ENCODE measurements around the gene EFNA1. TPM values are rescaled to one million over a fixed set of nuclear protein-coding genes. Genes with fewer than 3 reads are reported as not detected.

EFNA1 gene
- total and polyA plus RNA-seq, 4 donors, result 58.6 to 236 (median 179) TPM

- Histone ChIP-seq H3K27me3 (ENCODE audit: control insufficient read depth in 4 of 4, insufficient read depth in 4 of 4, low read length in 3 of 4) (peaks cover 0 to 21% (median 8%) of the 10 kb centered on the region in 4 donors), H3K36me3 (ENCODE audit: control insufficient read depth in 4 of 4, insufficient read depth in 3 of 4, low read depth in 1 of 4, low read length in 3 of 4) (no peaks in the 10 kb centered on the region), H3K9ac (ENCODE audit: low read depth in 1 of 2, low read length in 2 of 2) (no peak overlapping the region), H3K27ac (ENCODE audit: low read depth in 1 of 2, low read length in 2 of 2) (no peak overlapping the region), H3K4me1 (ENCODE audit: control insufficient read depth in 4 of 4, insufficient read depth in 4 of 4, low read length in 3 of 4) (peaks cover 21 to 59% (median 43%) of the 10 kb centered on the region in 4 donors), H3K9me3 (ENCODE audit: control insufficient read depth in 4 of 4, low read length in 3 of 4) (no peaks in the 10 kb centered on the region), H3K4me3 (ENCODE audit: low read depth in 1 of 3, low read length in 3 of 3) (peak overlapping the region in 1 of 3 donors; percentile 21)
- TF ChIP-seq FOXA1 (IDR thresholded peaks at IDR 0.05), result no peak
- TF ChIP-seq EGR1 (IDR thresholded peaks at IDR 0.05; ENCODE audit: low read depth in 2 of 2), result no peak
- TF ChIP-seq HNF4G (IDR thresholded peaks at IDR 0.05), result no peak
- TF ChIP-seq SP1 (IDR thresholded peaks at IDR 0.05), result no peak
- TF ChIP-seq FOXA2 (IDR thresholded peaks at IDR 0.05), result no peak
- no peak for TF ChIP-seq RAD21 (IDR thresholded peaks at IDR 0.05)
- TF ChIP-seq CTCF (IDR thresholded peaks at IDR 0.05; ENCODE audit: low read depth, low read length, missing input control), result no peak
- 9% methylated on average over 36 of the region's 36 CpGs for WGBS
- no peak for DNase-seq (ENCODE audit: low spot score)
Measured at GRCh38 chr1:155082301-155083051, 45.2 kb upstream of the EFNA1 start.

- no peak for DNase-seq (ENCODE audit: low spot score)
- Histone ChIP-seq H3K4me1 (ENCODE audit: control insufficient read depth in 4 of 4, insufficient read depth in 4 of 4, low read length in 3 of 4) (peaks cover 21 to 59% (median 43%) of the 10 kb centered on the region in 4 donors), H3K27ac (ENCODE audit: low read depth in 1 of 2, low read length in 2 of 2) (no peak overlapping the region), H3K4me3 (ENCODE audit: low read depth in 1 of 3, low read length in 3 of 3) (no peak overlapping the region), H3K27me3 (ENCODE audit: control insufficient read depth in 4 of 4, insufficient read depth in 4 of 4, low read length in 3 of 4) (peaks cover 0 to 21% (median 8%) of the 10 kb centered on the region in 4 donors), H3K9ac (ENCODE audit: low read depth in 1 of 2, low read length in 2 of 2) (no peak overlapping the region), H3K36me3 (ENCODE audit: control insufficient read depth in 4 of 4, insufficient read depth in 3 of 4, low read depth in 1 of 4, low read length in 3 of 4) (no peaks in the 10 kb centered on the region), H3K9me3 (ENCODE audit: control insufficient read depth in 4 of 4, low read length in 3 of 4) (no peaks in the 10 kb centered on the region)
- WGBS, result 60% methylated on average over 6 of the region's 6 CpGs
- TF ChIP-seq SP1 (IDR thresholded peaks at IDR 0.05) (no peak), HNF4A (conservative IDR thresholded peaks at IDR 0.05) (no peak), NR2F2 (IDR thresholded peaks at IDR 0.05) (no peak)
Measured at GRCh38 chr1:155083052-155083541, 44.6 kb upstream of the EFNA1 start.

GRCh38 chr1:155083865-155084721 lies 43.6 kb upstream of the EFNA1 start:
- WGBS, result 26% methylated on average over 21 of the region's 21 CpGs
- DNase-seq (ENCODE audit: low spot score), result no peak
- Histone ChIP-seq H3K9ac (ENCODE audit: low read depth in 1 of 2, low read length in 2 of 2) (no peak overlapping the region), H3K4me3 (ENCODE audit: low read depth in 1 of 3, low read length in 3 of 3) (peak overlapping the region in 1 of 3 donors; percentile 68), H3K27ac (ENCODE audit: low read depth in 1 of 2, low read length in 2 of 2) (peak overlapping the region in 1 of 2 donors; percentile 93), H3K9me3 (ENCODE audit: control insufficient read depth in 4 of 4, low read length in 3 of 4) (no peaks in the 10 kb centered on the region), H3K27me3 (ENCODE audit: control insufficient read depth in 4 of 4, insufficient read depth in 4 of 4, low read length in 3 of 4) (peaks cover 0 to 21% (median 8%) of the 10 kb centered on the region in 4 donors), H3K4me1 (ENCODE audit: control insufficient read depth in 4 of 4, insufficient read depth in 4 of 4, low read length in 3 of 4) (peaks cover 19 to 55% (median 39%) of the 10 kb centered on the region in 4 donors), H3K36me3 (ENCODE audit: control insufficient read depth in 4 of 4, insufficient read depth in 3 of 4, low read depth in 1 of 4, low read length in 3 of 4) (no peaks in the 10 kb centered on the region)
- TF ChIP-seq HNF4G (IDR thresholded peaks at IDR 0.05) (no peak), YY1 (IDR thresholded peaks at IDR 0.05) (peak; percentile 5), ATF3 (IDR thresholded peaks at IDR 0.05) (no peak), SP1 (IDR thresholded peaks at IDR 0.05) (no peak), GABPA (IDR thresholded peaks at IDR 0.05 in 1 of 2, conservative IDR thresholded peaks at IDR 0.05 in 1 of 2) (no peak), MAX (IDR thresholded peaks at IDR 0.05) (no peak), HNF4A (conservative IDR thresholded peaks at IDR 0.05) (no peak), EGR1 (IDR thresholded peaks at IDR 0.05; ENCODE audit: low read depth in 2 of 2) (no peak), NR2F2 (IDR thresholded peaks at IDR 0.05) (no peak), RAD21 (IDR thresholded peaks at IDR 0.05) (peak in 1 of 2 donors; percentile 3), JUND (IDR thresholded peaks at IDR 0.05) (no peak), FOXA2 (IDR thresholded peaks at IDR 0.05) (no peak)

All from liver (tissue), 9 donors.